GM19239 (cell line): ENCODE measurements around the gene HOXC10.

Experiments used
- DNase-seq: peaks from one replicate; pipeline ENCODE4 v3.0.0; 2011; ENCODE audit warnings: low spot score; ENCODE audit not compliant: insufficient read length
- FAIRE-seq: peaks from 2 replicates; lab custom pipeline; 2011; peaks lifted over from hg19 to GRCh38; lab: Jason Lieb, UNC

Gene HOXC10

DNA sequence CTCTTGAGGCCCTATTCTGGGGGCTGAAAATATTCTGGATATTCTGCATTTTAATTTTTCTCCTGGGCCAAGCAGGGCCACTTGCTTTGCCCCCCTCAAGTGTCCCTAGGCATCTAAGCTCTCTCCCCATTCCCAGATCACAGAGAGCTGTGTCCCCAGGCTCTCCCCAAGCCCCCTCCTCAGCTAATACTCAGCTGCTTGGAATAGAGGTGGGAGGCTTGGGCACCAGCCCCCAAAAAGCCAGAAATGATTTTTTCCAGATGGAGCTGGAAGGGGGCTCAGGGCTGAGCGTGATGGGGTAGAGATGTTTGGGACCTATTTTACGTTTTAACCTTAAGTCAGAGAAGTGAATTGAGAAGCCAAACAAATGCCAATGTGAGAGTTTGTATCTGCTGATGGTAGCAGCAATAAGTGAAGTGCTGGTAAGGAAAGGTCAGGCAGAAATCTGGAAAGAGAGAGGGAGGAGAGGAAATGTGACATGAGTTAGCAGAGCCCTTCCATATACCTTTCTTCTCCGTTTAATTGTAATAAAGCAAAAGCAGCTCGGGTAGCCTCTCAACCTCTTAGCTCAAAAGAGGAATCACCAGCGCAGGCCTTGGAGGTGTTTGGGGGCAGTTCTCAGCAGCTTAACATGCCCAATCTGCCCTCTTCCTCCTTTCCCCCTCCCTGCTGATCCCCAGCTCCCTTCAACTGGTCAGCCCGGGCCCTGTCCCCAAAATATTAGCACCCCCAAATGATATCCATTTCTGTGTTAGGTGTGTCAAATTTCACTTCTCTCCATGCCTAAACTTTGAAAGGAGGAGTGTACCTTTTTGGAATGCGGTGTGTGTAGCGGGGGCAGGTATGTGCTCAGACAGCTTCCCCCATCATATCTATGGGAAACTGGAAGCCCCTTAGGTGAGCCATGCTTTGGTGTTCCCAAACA lies 38.3 kb downstream of the HOXC10 start:
- no peak for DNase-seq
- FAIRE-seq = no peak

DNA sequence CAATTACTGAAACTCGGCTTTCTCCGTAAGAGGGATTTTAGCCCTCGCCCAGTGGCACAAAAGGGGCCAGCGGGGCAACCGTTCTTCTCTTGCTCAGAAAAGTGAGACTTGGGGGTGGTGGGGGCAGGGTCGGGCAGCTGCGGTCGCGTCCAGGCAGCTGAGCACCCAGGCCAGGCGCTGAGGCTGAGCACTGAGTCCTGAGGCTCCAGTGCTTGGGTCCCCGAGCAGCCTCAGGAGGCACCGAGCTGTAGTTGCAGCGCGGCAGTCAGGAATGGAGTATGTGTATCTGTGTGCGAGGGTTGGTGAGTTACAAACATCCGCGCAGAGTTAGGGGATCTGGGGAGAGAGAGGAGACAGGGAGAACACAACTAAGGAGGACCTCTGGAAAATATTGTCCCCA lies 39.2 kb downstream of the HOXC10 start:
- DNase-seq = no peak
- no peak for FAIRE-seq

GRCh38 chr12:54024581-54025305 lies 39.8 kb downstream of the HOXC10 start:
- FAIRE-seq (no peak), DNase-seq (no peak)

- FAIRE-seq (no peak), DNase-seq (no peak)
Observed at GRCh38 chr12:54025499-54026405, 40.8 kb downstream of the HOXC10 start.

- DNase-seq (no peak), FAIRE-seq (no peak)
Observed at GRCh38 chr12:54026640-54027441, 41.9 kb downstream of the HOXC10 start.

DNA sequence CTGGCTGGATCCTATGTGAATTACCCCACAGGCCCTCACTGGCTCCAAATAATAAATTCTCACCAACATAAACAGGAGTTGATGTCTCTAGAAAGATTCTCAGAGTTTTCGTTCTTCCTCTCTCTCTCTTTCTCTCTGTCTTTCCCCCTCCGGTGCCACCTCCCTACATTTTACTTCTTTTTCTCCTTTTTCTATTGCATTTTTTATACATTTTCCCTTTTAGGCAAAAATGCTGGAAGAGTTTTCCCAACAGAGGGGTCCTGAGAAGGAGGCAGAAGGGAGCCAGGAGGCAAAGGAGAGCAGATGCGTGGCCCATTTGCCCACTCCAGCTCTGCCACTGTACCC lies 42.5 kb downstream of the HOXC10 start:
- DNase-seq (no peak), FAIRE-seq (no peak)

GRCh38 chr12:54028314-54029201 lies 43.6 kb downstream of the HOXC10 start, which contains the start of gene HOXC6:
TSS of gene HOXC6 (plus strand) at chr12:54028440. CDS start at chr12:54028522, 82 bp downstream.
- no peak for FAIRE-seq

DNA sequence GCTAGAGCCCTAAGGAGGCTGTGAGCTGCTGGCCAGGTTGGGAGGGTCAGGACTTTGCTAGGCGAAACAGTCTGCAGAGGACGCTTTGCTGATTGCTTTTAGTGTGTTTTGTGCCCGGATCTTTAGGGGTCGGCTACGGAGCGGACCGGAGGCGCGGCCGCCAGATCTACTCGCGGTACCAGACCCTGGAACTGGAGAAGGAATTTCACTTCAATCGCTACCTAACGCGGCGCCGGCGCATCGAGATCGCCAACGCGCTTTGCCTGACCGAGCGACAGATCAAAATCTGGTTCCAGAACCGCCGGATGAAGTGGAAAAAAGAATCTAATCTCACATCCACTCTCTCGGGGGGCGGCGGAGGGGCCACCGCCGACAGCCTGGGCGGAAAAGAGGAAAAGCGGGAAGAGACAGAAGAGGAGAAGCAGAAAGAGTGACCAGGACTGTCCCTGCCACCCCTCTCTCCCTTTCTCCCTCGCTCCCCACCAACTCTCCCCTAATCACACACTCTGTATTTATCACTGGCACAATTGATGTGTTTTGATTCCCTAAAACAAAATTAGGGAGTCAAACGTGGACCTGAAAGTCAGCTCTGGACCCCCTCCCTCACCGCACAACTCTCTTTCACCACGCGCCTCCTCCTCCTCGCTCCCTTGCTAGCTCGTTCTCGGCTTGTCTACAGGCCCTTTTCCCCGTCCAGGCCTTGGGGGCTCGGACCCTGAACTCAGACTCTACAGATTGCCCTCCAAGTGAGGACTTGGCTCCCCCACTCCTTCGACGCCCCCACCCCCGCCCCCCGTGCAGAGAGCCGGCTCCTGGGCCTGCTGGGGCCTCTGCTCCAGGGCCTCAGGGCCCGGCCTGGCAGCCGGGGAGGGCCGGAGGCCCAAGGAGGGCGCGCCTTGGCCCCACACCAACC lies 44.8 kb downstream of the HOXC10 start:
- DNase-seq = no peak
- no peak for FAIRE-seq

More at GRCh38 chr12:54028314-54029201, 43.6 kb downstream of the HOXC10 start, which contains the start of gene HOXC6:
- no peak for DNase-seq

GRCh38 chr12:54030442-54030801 lies 45.5 kb downstream of the HOXC10 start:
- no peak for DNase-seq

DNA sequence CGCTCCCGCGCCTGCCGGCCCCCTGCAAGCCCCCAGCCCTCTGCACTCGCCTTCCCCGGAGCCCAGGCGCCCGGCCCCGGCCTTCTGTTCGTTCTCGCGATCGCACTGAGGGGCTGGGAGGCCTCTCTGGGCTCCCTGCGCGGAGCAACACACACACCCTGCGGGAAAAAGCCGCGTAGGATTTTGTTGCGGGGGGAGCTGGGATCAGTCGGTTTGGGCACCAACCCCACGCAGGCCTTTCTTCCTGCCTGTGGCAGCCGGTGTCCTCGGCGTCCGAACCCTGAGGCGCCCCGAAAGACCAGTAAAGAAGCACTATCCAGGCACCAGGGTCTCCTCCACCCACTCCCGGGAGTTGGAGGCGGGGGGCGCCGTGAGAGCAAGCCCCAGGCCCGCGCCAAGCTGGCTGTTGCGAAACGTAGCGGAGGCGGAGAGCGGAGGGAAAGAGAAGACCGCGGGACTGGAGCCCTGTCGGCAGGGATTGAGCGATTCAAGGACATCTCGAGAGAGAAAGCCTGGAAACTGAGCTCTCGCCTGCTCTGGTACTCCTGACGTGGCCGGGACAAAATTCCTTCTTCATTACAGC lies 46.0 kb downstream of the HOXC10 start:
- no peak for DNase-seq

More at GRCh38 chr12:54030442-54030801, 45.5 kb downstream of the HOXC10 start:
- FAIRE-seq = no peak

DNA sequence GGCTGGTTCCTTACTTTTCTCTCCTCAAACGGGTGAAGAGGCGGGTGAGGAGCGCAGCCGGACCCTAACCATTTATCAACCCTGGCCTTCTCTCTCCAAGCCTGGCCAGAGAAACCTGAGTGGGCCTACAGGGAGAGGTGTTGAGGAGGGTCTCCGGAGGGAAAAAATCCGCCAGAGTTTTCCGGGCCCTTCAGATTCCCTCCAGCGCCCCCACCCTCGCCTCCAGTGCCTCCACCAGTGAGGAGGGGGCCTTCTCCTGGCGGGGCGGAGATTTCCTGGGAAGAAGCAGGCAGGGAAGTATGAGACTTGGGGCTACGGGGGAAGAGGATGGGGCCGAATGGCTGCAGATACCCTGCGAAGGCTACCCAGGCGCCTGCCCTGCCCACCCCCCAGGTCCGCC lies 46.5 kb downstream of the HOXC10 start:
- no peak for FAIRE-seq
- DNase-seq = no peak

More for the DNA sequence above, 46.0 kb downstream of the HOXC10 start:
- no peak for FAIRE-seq

DNA sequence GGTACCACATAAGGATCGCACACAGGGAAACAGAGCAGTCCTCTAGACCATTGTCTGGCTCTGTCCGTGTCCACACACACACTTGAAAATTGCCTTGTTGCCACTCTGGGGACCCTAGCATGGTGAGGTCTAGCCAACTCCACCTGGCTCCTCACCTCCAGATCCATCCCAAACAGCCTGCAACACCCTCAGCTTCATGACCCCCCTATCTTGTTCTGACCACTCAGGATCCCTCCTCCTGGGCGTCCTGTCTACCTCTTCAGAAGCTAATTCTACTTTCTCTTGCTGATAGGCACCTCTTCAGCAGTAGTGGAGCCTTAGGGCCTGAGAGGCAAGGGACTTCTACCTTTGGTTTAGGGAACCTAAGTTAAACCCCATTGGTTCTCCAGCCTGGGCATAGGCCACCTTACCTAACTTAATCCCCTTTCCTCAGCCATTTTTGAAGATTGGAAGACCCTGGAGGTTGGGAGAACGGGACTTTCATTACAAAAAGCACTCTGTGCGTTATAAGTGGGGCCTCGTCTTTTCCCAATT lies 47.2 kb downstream of the HOXC10 start:
- DNase-seq = no peak
- no peak for FAIRE-seq

DNA sequence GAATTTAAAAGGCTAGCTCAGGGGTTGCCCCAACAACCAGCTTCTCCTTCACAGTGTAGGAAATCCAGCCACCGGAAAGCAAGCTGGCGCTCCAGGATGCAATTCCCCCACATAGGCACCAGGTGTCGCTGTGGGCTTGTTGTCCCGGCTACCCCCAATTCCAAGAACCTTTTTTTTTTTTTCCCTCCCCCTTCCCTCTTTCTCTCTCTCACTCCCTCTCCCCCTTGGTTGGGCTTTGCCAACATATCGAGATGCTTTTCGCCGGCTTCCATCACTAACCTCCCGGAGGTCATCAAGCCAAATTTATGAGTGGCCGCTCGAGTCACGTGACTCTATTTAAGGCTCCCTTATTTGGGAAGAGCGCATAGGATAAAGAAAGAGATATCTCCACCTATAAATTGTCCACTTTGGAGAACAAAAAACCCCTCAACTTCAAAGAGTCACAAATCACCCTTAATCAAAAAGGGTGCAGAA lies 47.7 kb downstream of the HOXC10 start, which contains the start of gene HOXC5:
Gene HOXC5 (plus strand): TSS at position 424 of the 474 bp plus-strand sequence. CDS start 73 bp downstream, outside the sequence.
- DNase-seq (peak; percentile 85), FAIRE-seq (peak; percentile 88)

DNA sequence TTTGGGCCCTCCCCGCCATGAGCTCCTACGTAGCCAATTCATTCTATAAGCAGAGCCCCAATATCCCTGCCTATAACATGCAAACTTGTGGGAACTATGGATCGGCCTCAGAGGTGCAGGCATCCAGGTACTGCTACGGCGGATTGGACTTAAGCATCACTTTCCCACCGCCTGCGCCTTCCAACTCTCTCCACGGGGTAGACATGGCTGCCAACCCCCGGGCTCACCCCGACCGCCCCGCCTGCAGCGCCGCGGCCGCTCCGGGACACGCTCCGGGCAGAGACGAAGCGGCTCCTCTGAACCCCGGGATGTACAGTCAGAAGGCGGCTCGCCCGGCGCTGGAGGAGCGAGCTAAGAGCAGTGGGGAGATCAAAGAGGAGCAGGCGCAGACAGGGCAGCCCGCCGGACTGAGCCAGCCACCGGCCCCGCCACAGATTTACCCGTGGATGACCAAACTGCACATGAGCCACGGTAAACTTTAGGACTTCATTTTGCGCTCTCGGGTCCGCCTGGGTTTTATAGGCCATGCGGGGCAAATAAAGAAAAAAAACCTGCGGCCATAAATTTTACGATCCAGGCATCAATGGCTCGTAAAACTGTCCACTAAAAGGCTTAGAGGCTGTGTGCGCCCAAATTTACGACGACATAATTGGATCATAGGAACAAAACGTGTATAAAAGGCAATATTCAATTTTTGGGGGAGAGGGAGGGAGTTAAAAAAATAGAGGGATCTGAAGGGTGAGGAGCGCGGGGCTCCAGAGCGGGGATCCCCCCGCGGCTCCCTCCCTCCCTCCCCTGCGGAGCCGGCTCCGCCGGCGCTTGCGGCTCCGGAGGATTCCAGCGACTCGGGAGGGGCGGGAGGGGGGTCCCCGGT lies 48.4 kb downstream of the HOXC10 start:
- FAIRE-seq (no peak), DNase-seq (no peak)

GRCh38 chr12:54033980-54034784 lies 49.2 kb downstream of the HOXC10 start:
- DNase-seq (no peak), FAIRE-seq (no peak)
